HEK293 (cell line): ENCODE measurements around the gene ZNF503.

Experiments
- GFI1B ChIP-seq: fragments of 450-650 bp; formaldehyde crosslinking; IDR thresholded peaks from 2 replicates; pipeline ENCODE4 v1.5.1; 2016; ENCODE audit warnings: missing biosample characterization, missing genetic modification characterization
- GLI2 ChIP-seq: fragments of 450-650 bp; formaldehyde crosslinking; IDR thresholded peaks from 2 replicates; pipeline ENCODE4; 2017; ENCODE audit warnings: missing biosample characterization, missing genetic modification characterization, low read depth, borderline replicate concordance
- HOXA7 ChIP-seq: sonication (generic); formaldehyde crosslinking; IDR thresholded peaks from 2 replicates; pipeline ENCODE4 v1.8.1; 2022; ENCODE audit warnings: missing genetic modification reagents, borderline replicate concordance
- MYNN ChIP-seq: fragments of 450-650 bp; formaldehyde crosslinking; IDR thresholded peaks from 2 replicates; pipeline ENCODE4 v1.5.1; 2016; ENCODE audit warnings: missing biosample characterization, missing genetic modification characterization, borderline replicate concordance
- REPIN1 ChIP-seq: fragments of 450-650 bp; formaldehyde crosslinking; IDR thresholded peaks from 2 replicates; pipeline ENCODE4 v1.5.1; 2017; ENCODE audit warnings: missing biosample characterization, missing genetic modification characterization, low read depth
- SALL2 ChIP-seq: fragments of 450-650 bp; formaldehyde crosslinking; IDR thresholded peaks from 2 replicates; pipeline ENCODE4 v1.5.0; 2017; ENCODE audit warnings: missing biosample characterization, mild to moderate bottlenecking, missing genetic modification characterization, borderline replicate concordance
- SCRT1 ChIP-seq: fragments of 450-650 bp; formaldehyde crosslinking; IDR thresholded peaks from 2 replicates; pipeline ENCODE4 v1.5.1; 2016; ENCODE audit warnings: missing biosample characterization, missing genetic modification characterization, borderline replicate concordance
- SP3 ChIP-seq: fragments of 450-650 bp; formaldehyde crosslinking; IDR thresholded peaks from 2 replicates; pipeline ENCODE4 v1.5.1; 2016; ENCODE audit warnings: missing biosample characterization, missing genetic modification characterization
- SP7 ChIP-seq: fragments of 450-650 bp; formaldehyde crosslinking; IDR thresholded peaks from 2 replicates; pipeline ENCODE4 v1.5.1; 2016; ENCODE audit warnings: missing biosample characterization, missing genetic modification characterization
- TRIM28 ChIP-seq: IDR thresholded peaks from 2 replicates; pipeline ENCODE4 v1.6.1; 2011; ENCODE audit warnings: low read length, control low read depth, borderline replicate concordance
- YY2 ChIP-seq: fragments of 450-650 bp; formaldehyde crosslinking; IDR thresholded peaks from 2 replicates; pipeline ENCODE4 v1.5.1; 2016; ENCODE audit warnings: missing biosample characterization, missing genetic modification characterization
- ZBTB1 ChIP-seq: fragments of 450-650 bp; formaldehyde crosslinking; IDR thresholded peaks from 2 replicates; pipeline ENCODE4 v1.5.1; 2016; ENCODE audit warnings: missing biosample characterization, missing genetic modification characterization
- ZBTB44 ChIP-seq: fragments of 450-650 bp; IDR thresholded peaks from 2 replicates; pipeline ENCODE4 v1.5.1; 2018; ENCODE audit warnings: missing biosample characterization, mild to moderate bottlenecking, missing genetic modification characterization
- ZBTB7A ChIP-seq: fragments of 450-650 bp; formaldehyde crosslinking; IDR thresholded peaks from 2 replicates; pipeline ENCODE4 v1.5.1; 2016; ENCODE audit warnings: low read depth, missing biosample characterization, missing genetic modification characterization
- ZFHX2 ChIP-seq: fragments of 450-650 bp; formaldehyde crosslinking; conservative IDR thresholded peaks from 2 replicates; pipeline ENCODE4 v1.5.1; 2016; ENCODE audit warnings: missing biosample characterization, missing genetic modification characterization
- ZNF148 ChIP-seq: fragments of 450-650 bp; formaldehyde crosslinking; IDR thresholded peaks from 2 replicates; pipeline ENCODE4 v1.5.0; 2017; ENCODE audit warnings: missing biosample characterization, missing genetic modification characterization, borderline replicate concordance
- ZNF157 ChIP-seq: fragments of 450-650 bp; formaldehyde crosslinking; IDR thresholded peaks from 2 replicates; pipeline ENCODE4 v1.5.1; 2016; ENCODE audit warnings: missing biosample characterization, missing genetic modification characterization
- ZNF16 ChIP-seq: fragments of 450-650 bp; formaldehyde crosslinking; IDR thresholded peaks from 2 replicates; pipeline ENCODE4 v1.5.1; 2016; ENCODE audit warnings: low read depth, missing biosample characterization, missing genetic modification characterization
- ZNF214 ChIP-seq: fragments of 450-650 bp; formaldehyde crosslinking; IDR thresholded peaks from 2 replicates; pipeline ENCODE4 v1.5.1; 2017; ENCODE audit warnings: missing biosample characterization, mild to moderate bottlenecking, missing genetic modification characterization, borderline replicate concordance
- ZNF354C ChIP-seq: fragments of 450-650 bp; formaldehyde crosslinking; IDR thresholded peaks from 2 replicates; pipeline ENCODE4 v1.5.1; 2016; ENCODE audit warnings: missing biosample characterization, missing genetic modification characterization, low read depth, borderline replicate concordance
- ZNF423 ChIP-seq: fragments of 450-650 bp; formaldehyde crosslinking; IDR thresholded peaks from 2 replicates; pipeline ENCODE4 v1.5.1; 2016; ENCODE audit warnings: missing biosample characterization, missing genetic modification characterization
- ZNF544 ChIP-seq: fragments of 450-650 bp; formaldehyde crosslinking; IDR thresholded peaks from 2 replicates; pipeline ENCODE4 v1.5.0; 2017; ENCODE audit warnings: missing biosample characterization, missing genetic modification characterization
- ZNF560 ChIP-seq: fragments of 450-650 bp; formaldehyde crosslinking; IDR thresholded peaks from 2 replicates; pipeline ENCODE4 v1.5.1; 2017; ENCODE audit warnings: missing biosample characterization, missing genetic modification characterization, borderline replicate concordance
- ZNF580 ChIP-seq: fragments of 450-650 bp; formaldehyde crosslinking; IDR thresholded peaks from 2 replicates; pipeline ENCODE4 v1.5.1; 2016; ENCODE audit warnings: missing biosample characterization, missing genetic modification characterization
- ZNF624 ChIP-seq: fragments of 450-650 bp; formaldehyde crosslinking; IDR thresholded peaks from 2 replicates; pipeline ENCODE4 v1.5.1; 2017; ENCODE audit warnings: missing biosample characterization, missing genetic modification characterization
- ZNF654 ChIP-seq: fragments of 450-650 bp; formaldehyde crosslinking; IDR thresholded peaks from 2 replicates; pipeline ENCODE4 v1.5.1; 2016; ENCODE audit warnings: low read depth, missing biosample characterization, missing genetic modification characterization
- ZNF701 ChIP-seq: fragments of 450-650 bp; formaldehyde crosslinking; IDR thresholded peaks from 2 replicates; pipeline ENCODE4 v1.5.1; 2016; ENCODE audit warnings: missing biosample characterization, missing genetic modification characterization
- ZNF785 ChIP-seq: fragments of 450-650 bp; formaldehyde crosslinking; IDR thresholded peaks from 2 replicates; pipeline ENCODE4 v1.5.1; 2016; ENCODE audit warnings: missing biosample characterization, missing genetic modification characterization
- ZNF791 ChIP-seq: fragments of 450-650 bp; formaldehyde crosslinking; IDR thresholded peaks from 2 replicates; pipeline ENCODE4 v1.5.1; 2016; ENCODE audit warnings: missing biosample characterization, missing genetic modification characterization
- ZNF830 ChIP-seq: fragments of 450-650 bp; IDR thresholded peaks from 2 replicates; pipeline ENCODE4 v1.5.0; 2018; ENCODE audit warnings: missing biosample characterization, missing genetic modification characterization, low read depth, mild to moderate bottlenecking, moderate library complexity
- TF ChIP-seq, protein P1 (sequence below): fragments of 450-650 bp; formaldehyde crosslinking; IDR thresholded peaks from 2 replicates; pipeline ENCODE4 v1.5.1; 2016; ENCODE audit warnings: missing biosample characterization, missing genetic modification characterization
- TF ChIP-seq, protein P2 (sequence below): fragments of 450-650 bp; formaldehyde crosslinking; IDR thresholded peaks from 2 replicates; pipeline ENCODE4 v1.5.1; 2016; ENCODE audit warnings: missing biosample characterization, missing genetic modification characterization, borderline replicate concordance
- TF ChIP-seq, protein P3 (sequence below): fragments of 450-650 bp; formaldehyde crosslinking; IDR thresholded peaks from 2 replicates; pipeline ENCODE4 v1.5.1; 2016; ENCODE audit warnings: missing biosample characterization, missing genetic modification characterization

Gene ZNF503

GRCh38 chr10:75379212-75379724 is 22.3 kb downstream of the ZNF503 start (continued):
- peak; percentile 56; the same call in 1 of the 2 replicates for TF ChIP-seq ZNF624 (tag by site-specific recombination)
- TF ChIP-seq, protein P1, sequence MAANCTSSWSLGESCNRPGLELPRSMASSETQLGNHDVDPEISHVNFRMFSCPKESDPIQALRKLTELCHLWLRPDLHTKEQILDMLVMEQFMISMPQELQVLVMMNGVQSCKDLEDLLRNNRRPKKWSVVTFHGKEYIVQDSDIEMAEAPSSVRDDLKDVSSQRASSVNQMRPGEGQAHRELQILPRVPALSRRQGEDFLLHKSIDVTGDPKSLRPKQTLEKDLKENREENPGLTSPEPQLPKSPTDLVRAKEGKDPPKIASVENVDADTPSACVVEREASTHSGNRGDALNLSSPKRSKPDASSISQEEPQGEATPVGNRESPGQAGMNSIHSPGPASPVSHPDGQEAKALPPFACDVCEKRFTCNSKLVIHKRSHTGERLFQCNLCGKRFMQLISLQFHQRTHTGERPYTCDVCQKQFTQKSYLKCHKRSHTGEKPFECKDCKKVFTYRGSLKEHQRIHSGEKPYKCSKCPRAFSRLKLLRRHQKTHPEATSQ, result peak; percentile 49; the same call in 1 of the 2 replicates
- TF ChIP-seq ZBTB1, result peak; percentile 87; the same call in 1 of the 2 replicates
- TF ChIP-seq SALL2, result peak; percentile 84
- TF ChIP-seq ZBTB7A, result peak; percentile 90; the same call in 1 of the 2 replicates
- TF ChIP-seq ZNF148 (tag by site-specific recombination), result peak; percentile 93
- TF ChIP-seq HOXA7, result no peak
- TF ChIP-seq ZNF785 (tag by site-specific recombination), result no peak
- no peak for TF ChIP-seq ZNF544 (tag by site-specific recombination)
- TF ChIP-seq ZNF214, result peak; percentile 10; the same call in 1 of the 2 replicates
- peak; percentile 38 for TF ChIP-seq ZNF654 (tag by site-specific recombination)
- TF ChIP-seq GFI1B (tag by site-specific recombination), result peak; percentile 99
- no peak; the same call in 1 of the 2 replicates for TF ChIP-seq REPIN1 (tag by site-specific recombination)
- TF ChIP-seq ZNF701, result no peak
- TF ChIP-seq ZNF791 (tag by site-specific recombination), result no peak
- no peak for TF ChIP-seq ZNF157 (tag by site-specific recombination)
- TF ChIP-seq ZNF560 (tag by site-specific recombination), result no peak
- TF ChIP-seq ZNF354C (tag by site-specific recombination), result no peak
- TF ChIP-seq, protein P2, sequence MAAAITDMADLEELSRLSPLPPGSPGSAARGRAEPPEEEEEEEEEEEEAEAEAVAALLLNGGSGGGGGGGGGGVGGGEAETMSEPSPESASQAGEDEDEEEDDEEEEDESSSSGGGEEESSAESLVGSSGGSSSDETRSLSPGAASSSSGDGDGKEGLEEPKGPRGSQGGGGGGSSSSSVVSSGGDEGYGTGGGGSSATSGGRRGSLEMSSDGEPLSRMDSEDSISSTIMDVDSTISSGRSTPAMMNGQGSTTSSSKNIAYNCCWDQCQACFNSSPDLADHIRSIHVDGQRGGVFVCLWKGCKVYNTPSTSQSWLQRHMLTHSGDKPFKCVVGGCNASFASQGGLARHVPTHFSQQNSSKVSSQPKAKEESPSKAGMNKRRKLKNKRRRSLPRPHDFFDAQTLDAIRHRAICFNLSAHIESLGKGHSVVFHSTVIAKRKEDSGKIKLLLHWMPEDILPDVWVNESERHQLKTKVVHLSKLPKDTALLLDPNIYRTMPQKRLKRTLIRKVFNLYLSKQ, result peak; percentile 89; the same call in 1 of the 2 replicates
- TF ChIP-seq SP3 (tag by site-specific recombination), result peak; percentile 50; the same call in 1 of the 2 replicates
- TF ChIP-seq YY2 (tag by site-specific recombination), result 0 out of 2 replicates have a peak, but pooled peaks have one; percentile 71
- TF ChIP-seq SCRT1, result peak; percentile 91
- no peak for TF ChIP-seq ZNF16 (tag by site-specific recombination)
- peak; percentile 84 for TF ChIP-seq MYNN (tag by site-specific recombination)
- TF ChIP-seq ZNF423 (tag by site-specific recombination), result peak; percentile 84
- TF ChIP-seq ZFHX2 (tag by site-specific recombination), result no peak
- TF ChIP-seq SP7 (tag by site-specific recombination), result peak; percentile 100
- peak; percentile 100 for TF ChIP-seq ZNF580 (tag by site-specific recombination)
- TF ChIP-seq ZBTB44 (tag by site-specific recombination), result peak; percentile 98
- no peak for TF ChIP-seq ZNF830 (tag by site-specific recombination)
- TF ChIP-seq TRIM28, result peak; percentile 66; the same call in 1 of the 2 replicates
- peak; percentile 100 for TF ChIP-seq GLI2 (tag by site-specific recombination)
- TF ChIP-seq, protein P3, sequence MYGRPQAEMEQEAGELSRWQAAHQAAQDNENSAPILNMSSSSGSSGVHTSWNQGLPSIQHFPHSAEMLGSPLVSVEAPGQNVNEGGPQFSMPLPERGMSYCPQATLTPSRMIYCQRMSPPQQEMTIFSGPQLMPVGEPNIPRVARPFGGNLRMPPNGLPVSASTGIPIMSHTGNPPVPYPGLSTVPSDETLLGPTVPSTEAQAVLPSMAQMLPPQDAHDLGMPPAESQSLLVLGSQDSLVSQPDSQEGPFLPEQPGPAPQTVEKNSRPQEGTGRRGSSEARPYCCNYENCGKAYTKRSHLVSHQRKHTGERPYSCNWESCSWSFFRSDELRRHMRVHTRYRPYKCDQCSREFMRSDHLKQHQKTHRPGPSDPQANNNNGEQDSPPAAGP, result peak; percentile 98
